HG02798 (cell line): ENCODE measurements around the gene KIAA1217.

Experiments
- ATAC-seq: cut with Tn5 transposase; IDR thresholded peaks from one replicate; pipeline ENCODE4 v1.9.1; 2021; ENCODE audit warnings: mild to moderate bottlenecking; ENCODE audit not compliant: unreplicated experiment, poor library complexity

Gene KIAA1217

DNA sequence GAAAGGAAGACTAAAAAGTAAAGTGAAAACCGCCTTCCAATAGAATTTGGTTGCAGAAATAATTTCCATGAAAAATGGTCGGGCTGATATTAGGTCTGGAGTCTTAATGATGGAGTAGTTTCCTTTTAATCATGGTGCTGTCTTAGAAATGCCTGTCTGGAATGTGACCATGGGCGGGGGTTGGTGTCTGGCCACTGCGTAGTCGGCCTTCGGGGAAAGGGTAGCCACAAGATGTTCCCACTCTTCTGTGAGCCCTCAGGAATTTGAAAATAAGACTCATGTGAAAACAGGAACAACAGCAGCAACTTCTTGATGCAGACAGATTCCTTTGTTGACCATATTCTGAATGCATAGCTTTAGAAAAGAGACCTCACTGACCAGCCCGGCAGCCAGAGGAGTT, 176.8 kb downstream of the KIAA1217 start:
- ATAC-seq, result no peak

DNA sequence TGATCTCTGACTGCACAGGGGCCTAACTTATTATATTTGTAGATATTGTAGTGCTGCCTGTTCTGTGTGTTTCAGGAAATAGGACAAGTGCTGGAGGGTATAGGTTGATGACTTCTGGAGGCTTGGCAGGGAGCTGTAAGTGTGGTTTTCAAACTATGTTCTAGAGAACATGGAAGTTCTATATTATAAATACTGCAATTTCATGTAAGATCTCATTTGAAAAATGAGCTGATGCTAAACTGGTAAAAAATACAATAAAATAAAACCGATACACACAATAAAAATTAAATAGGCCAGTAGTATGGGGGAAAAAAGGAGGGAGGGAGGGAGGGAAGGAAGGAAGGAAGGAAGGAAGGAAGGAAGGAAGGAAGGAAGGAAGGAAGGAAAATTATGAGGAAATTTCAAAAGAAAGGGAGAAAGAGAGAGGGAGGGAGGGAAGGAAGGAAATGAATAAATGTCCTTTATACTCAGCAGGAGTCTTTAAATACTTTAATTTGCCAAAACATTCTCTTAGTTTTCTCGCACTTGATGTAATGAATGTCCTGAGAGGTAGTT, 181.3 kb downstream of the KIAA1217 start:
- no peak for ATAC-seq

DNA sequence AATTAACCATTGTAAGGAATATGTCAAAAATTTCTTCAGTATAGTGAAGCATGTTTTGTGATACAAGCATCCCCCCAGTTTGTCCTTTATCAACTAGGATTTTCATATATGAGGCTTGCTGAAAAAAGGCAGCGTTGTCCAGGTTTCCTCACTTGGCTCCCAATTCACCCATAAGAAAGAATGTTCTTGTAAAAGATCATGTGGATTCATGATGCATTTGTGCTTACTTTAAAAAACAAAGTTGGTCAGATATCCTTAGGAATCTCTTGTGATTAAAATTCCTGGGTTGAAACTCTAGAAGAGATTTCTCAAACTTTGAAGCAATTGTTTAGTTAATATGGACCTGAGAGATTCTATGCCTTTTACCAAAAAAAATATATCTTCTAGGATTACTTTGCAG, 181.8 kb downstream of the KIAA1217 start:
- ATAC-seq, result no peak

DNA sequence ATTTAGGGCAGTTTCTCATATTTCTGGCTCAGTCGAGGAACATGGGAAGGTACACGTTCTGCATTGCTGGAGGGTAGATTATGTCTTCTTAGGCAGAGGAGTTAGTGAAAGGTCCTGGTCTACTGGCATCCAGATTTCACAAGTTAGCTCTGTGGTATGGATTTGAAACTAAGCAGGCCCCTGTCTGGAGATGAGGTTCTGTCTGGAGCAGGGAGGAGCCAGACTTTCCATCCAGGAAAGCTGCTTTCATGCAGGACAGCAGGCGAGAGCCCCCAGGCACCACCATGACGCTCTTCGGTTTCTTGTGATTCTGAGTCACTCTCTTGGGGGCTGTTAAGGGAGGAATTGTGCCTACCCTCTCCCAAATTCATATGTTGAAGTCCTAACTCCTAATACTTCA, 184.3 kb downstream of the KIAA1217 start:
- no peak for ATAC-seq

DNA sequence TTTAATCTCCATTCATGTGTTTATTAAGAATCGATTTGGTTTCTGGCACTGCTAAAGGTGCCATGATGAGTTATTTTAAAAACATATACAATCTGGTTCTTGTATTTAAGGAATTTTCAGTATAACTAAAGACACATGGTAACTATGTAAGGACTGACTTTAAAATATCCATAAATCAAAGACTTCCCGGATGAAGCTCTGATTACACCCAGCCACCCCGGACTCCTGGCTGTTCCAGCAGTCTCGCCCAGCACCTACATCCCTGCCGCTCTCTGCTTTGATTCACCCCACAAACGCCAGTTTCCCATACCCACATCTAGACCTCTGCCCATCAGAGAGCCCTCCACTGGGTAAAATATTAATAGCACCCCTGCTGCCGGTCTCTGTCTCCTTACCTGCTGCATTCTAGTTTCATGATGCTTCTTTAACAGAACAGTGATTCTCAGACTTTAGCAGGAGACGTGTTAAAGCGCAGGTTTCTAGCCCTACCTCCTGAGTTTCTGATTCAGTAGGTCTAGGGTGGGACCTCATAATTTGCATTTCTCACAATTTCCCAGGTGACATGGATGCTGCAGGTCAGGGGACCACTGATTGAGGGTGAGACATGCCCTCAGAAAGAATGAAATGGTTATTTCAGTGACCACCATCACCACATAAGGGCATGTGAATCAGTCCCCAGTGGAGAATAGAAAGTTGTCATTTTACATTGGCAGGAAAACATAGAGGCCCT, 185.7 kb downstream of the KIAA1217 start:
- ATAC-seq, result peak; percentile 89

DNA sequence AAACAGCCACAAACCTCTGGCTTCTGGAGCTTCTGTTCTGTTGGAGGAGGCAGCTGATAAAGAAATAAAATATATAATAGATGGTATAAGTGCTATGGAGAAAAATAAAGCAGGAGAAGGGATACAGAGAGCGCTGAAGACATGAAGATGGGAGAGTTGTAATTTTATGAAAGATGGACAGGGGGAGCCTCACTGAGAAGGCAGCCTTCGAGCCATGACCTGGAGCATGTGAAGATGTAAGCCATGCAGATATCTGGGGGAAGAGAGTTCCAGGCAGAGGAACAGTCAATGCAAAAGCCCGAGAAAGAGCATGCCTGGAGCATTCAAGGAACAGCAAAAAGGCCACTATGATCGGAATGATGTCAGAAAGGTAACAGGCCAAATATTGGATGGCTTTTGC, 187.5 kb downstream of the KIAA1217 start:
- no peak for ATAC-seq

DNA sequence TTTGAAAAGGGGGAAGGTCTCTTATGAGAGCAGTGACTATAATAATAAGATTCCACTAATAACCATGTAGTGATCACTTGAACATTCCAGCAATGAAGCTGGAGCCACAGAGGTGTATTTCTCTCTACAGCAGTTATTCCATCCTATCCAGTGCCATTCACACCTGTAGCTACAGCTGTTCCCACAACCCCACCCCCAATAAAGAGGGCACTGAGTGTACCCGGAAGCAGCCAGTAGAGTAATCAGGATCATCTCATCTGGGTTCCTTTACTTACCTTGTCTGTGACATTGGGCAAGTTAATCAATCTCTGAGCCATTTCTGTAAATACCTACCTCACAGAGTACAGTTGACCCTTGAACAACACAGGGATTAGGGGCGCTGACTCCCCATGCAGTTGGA, 188.7 kb downstream of the KIAA1217 start:
- ATAC-seq, result no peak

DNA sequence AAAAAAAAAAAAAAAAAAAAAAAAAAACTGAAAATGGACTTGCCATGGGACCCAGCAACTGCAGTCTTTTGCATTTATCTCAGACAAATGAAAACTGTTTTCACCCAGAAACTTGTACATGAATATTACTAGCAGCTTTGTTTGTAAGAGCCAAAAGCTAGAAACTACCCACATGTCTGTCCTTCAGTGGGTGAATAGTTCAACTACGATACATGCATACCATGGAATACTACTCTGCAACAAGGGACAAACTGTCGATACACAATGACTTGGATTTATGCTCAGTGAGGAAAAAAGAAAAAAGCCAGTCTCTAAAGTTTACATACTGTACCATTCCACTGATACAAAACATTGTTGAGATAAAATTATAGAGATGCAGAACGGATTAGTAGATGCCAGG, 195.6 kb downstream of the KIAA1217 start:
- ATAC-seq, result no peak

DNA sequence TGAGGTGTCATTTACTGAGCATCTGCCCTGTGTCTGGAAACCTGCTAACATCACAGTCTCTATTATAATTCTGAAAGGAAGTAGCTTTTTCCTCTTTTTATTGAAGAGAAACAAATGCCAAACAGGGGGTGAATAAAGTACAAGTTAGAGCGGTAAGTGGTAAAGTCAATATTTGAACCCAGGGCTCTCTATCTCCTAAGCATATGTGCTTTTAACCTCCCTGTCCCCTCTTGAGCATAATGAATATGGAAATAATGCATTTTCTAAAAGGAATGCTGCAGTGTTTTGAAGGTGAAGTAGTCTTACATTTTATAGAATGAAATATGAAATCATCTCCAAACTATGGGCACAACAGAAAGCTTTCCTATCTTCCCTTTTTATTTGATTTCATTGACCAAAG, 196.7 kb downstream of the KIAA1217 start:
- no peak for ATAC-seq

DNA sequence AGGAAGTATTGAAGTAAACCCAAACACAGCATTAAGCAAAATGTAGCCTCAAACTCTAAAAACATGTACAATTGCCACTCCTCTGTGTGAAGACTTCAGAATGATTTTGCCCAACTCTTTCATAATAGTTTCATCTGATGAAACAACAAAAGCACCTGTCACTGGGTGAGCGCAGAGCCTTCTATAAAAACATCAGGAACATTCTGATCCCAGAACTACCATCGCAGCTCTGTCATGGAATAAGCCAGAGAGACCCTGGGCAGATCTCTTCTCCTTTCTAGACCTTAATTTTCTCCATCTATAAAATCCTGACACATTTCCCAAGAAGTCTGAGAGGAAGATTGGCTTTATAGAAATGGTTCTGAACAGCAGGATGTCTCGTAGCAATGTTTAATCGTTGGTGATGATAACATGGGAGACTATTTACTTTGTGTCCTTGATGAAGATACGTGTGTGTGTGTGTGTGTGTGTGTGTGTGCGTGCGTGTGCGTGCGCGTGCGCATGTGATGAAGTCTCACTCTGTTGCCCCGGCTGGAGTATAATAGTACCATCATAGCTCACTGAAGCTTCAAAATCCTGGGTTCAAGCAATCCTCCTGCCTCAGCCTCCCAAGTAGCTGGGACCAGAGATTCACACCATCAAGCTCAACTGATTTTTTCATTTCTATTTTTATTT, 198.0 kb downstream of the KIAA1217 start:
- ATAC-seq, result no peak

DNA sequence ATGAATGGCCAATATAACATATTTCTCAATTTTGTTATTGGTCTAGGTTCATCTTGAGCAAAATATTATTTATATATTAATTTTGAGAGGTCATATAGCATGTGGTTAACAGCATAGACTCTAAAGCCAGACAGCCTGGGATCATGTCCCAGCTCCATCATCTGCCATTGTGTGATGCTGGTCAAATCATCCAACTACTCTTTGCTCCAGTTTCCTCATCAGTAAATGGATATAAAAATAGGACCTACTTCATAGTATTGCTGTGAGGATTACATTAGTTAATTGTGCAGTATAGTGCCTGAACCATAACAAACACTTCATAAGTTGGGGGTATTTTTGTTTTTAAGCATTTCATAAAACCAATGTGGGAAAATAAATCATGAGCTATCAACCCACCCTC, 199.0 kb downstream of the KIAA1217 start:
- ATAC-seq, result no peak

DNA sequence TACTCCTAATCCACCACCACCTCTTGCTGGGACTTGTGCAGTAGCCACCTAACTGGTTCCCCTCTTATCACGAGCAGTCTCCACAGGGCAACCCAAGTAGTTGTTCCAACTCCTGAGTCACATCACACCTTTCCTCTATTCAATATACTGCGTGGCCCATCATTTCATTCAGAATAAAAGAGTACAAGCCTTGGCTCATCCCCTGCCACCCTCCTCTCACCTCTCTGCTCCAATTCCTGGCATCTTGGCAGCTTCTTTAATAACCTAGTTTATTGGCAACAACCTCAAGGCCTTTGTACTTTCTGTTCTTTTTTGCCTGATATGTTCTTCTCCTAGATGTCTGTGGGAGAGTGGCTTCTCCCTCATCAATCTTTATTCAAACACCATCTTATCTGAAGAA, 199.4 kb downstream of the KIAA1217 start:
- ATAC-seq, result no peak

DNA sequence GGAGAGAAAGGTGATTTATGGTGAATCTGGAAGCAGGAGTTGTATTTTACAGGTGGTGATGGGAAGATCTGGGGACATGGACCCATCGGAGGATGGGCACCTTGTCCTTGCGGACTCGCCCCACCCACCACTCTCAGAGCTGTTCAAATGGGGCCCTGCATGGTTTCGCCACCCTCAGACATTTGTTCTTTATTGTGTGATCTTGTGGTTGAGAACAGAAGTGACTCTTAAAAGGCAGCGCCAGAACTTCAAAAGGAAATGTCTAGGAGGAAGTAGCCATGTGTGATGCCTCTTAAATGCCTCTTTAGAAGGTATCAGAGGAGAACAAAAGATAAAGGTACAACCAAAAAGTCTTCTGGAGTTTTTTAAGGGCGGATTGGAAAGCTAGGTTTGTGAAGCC, 205.7 kb downstream of the KIAA1217 start:
- ATAC-seq, result peak; percentile 46

DNA sequence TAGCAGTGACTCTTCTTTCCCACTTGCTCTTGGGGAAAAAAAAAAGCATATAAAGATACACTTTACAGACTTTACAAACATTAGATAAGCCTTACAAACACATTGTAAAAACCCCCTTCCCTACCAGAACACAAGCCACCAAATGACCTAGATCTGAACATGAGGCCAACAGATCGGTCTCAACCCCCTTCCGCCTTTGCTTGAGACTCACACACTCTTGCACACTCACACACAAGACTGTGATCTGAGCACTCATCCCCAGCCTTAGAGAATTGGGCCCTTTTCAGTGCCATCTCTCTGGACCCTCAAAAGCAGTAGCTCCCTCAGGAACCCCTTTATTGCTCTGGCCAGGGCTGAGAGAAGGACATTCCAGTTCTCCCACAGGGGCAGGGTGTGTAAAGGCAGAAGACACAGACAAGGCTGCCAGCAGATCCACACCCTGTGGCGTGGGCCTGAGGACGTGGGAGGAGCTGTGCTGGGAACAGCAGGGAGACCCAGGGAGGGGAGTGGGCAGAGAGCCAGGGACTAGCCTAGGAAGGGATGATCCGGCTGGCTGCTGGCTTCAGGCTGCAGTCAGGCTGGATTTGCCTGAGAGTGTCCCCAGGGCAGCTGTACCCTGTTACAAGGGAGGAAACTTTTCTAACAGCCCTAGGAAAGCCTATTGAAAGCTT, 206.7 kb downstream of the KIAA1217 start:
- no peak for ATAC-seq

DNA sequence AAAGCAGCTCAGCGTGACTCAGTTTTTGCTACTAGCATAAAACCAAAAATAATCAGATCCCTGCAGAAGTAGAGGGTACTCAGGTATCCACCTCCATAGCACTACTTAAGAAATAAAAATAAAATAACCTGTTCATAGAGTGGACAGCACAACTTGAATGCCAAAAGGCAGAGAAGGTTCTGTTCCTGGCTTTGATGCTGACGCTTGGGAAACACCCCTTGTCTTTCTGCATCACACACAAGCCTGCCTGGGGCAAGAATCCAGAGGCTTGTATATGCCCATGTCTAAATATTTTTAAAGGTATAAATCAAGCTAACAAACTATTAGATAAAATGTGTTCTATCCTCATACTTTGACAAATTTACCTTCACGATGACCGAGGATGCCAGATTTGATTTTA, 207.3 kb downstream of the KIAA1217 start:
- ATAC-seq, result no peak

DNA sequence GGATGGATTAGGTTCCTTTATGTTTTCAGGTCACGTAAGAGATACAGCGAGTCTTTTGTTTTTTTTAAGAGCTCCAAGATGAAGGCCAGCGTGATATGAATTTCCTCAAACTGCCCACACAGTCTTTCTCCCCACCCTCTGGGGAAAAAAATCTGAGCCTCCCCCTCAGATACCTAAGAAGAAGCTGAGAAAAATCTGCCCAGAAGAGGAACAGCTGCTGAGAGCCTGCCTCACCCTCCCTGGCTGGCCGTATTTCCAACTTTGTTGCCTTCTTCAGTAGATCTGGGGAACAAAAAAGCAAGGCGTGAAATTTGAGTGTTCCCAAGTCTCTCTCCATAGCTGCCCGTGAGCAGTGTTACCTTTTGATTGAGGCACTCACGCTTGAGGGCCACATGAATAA, 208.1 kb downstream of the KIAA1217 start:
- no peak for ATAC-seq

DNA sequence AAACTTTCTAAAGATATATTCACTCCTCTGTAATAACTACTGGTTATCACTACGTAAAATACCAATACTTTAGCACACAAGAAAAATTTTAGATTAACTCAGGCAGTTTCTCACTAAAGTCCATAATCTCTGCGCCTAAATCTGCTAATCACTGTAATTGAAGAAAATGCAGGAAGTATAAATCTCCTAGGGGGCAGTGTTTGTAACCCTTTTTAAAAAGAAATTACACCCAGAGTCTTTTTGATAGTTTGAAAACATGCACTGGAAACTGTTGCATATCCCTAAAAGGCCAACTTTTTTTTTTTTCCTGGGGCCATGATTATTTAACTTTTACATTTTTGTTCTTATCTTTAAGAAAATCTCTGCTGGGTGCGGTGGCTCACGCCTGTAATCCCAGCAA, 209.6 kb downstream of the KIAA1217 start:
- no peak for ATAC-seq

DNA sequence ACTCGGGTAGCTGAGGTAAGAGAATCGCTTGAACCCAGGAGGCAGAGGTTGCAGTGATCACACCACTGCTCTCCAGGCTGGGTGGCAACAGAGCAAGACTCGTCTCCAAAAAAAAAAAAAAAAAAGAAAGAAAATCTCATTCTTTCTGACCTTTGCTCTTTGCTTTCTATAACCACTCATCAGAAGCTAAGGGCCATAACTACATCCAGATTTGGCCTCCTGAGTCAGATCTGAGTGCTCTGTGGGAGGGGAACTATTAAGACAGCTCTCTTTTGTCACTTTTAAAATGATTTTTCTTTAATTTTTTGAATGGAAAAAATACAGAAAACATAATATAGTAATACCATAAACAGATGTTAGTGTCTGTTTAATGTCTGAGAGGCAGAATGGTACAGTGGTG, 210.1 kb downstream of the KIAA1217 start:
- no peak for ATAC-seq

DNA sequence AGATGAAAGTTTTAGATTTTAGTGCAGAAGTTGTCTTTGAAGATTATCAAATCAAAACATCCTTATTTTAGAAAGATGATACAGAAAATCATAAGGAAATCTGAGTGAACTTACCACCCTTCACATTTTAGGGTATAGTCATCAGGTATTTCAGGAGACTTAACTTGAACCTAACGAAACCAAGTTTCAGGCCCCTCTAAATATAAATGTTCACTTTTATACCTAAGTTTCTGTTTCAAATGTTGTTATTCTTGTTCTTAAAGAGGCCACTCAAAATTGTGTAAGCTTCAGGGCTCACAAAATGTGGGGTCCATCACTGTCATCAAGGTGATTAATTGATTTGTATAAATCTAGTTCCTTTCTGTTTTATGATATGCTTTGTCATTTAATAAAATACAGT, 216.2 kb downstream of the KIAA1217 start:
- ATAC-seq, result peak; percentile 82

DNA sequence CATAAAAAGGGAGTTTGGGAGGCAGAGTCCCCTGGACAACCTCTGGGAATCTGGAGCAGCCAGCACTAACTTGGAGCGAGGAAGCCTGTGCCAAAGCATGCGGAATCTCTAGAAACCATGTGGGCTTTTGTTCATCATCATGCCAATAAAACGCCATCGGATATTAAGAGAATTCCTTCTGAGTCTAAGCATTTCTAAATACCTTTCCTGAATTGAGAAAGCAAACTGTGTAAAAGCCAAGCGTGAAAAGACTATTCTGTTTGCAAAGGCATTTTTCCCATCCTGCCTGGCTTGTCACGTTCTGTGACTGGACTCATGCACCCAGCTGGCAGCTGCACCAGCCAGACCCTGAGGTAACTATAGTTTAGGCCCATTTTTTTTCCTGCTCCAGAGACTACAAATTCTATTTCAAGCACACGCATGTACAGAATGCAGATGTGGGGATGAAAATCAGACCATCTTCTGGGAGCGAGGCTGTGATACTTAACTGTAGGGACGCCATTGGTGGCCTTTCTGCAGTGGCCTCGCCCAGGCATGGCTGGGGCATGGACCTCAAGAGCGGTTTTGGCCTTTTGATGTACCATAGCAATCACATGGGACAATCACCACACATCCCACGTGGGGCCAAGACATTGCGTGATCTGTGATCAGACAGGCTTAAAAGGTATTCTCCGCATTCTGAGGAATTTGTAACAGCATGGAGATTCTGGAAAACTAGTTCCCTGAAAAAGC, 218.9 kb downstream of the KIAA1217 start:
- ATAC-seq, result no peak

DNA sequence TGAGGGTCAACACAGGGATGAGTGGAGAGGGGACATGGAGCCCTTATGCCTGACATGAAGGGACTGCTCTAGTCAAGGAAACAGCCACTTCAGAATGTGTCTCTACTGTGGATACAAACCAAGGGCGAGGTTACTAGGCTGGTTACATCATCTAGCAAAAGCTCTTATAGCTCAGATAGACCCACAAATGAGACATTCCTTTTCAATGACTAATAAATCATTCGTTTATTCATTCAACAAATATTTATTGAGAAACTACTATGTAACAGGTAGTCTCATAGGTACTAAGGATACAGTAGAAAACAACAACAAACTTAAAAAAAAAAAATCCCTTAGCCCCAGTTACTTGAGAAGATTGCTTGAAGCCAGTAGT, 219.5 kb downstream of the KIAA1217 start:
- ATAC-seq, result no peak
